Panc1 (cell line): ENCODE data around the gene UQCC5. TPM values are rescaled to one million over a fixed set of nuclear protein-coding genes. Genes with fewer than 3 reads are reported as not detected.

ENCODE experiments used
- ATAC-seq: fragments of 200-7000 bp; cut with Tn5 transposase; 2 replicates; pipeline ENCODE4 v1.9.1; 2020; ENCODE audit warnings: mild to moderate bottlenecking, moderate library complexity
- BruUV-seq: library from RNA; stranded (reverse); fragments of 400-500 nt; replicated peaks from 2 replicates; lab custom pipeline; 2021; lab: Mats Ljungman, UMichigan
- CTCF ChIA-PET: fragments of 300-600 bp; sonication (Branson Sonifier 250); formaldehyde crosslinking; loops from one replicate; lab custom pipeline; 2022; ENCODE audit warnings: antibody characterized with exemption; lab: Charles Lee
- POLR2A ChIA-PET: fragments of 300-600 bp; sonication (Branson Sonifier 250); formaldehyde crosslinking; loops from one replicate; lab custom pipeline; 2022; ENCODE audit warnings: antibody characterized with exemption; lab: Charles Lee
- DNase-seq: peaks from one replicate; pipeline ENCODE4 v3.0.0-alpha.2; 2010; ENCODE audit warnings: low read depth, low spot score
- H3K27ac ChIP-seq: 2 replicates; pipeline ENCODE4 v1.5.1; 2011; ENCODE audit warnings: mild to moderate bottlenecking, low read length, inconsistent platforms
- H3K27me3 ChIP-seq: fragments of 200-500 bp; sonication (Bioruptor generic); 2 replicates; pipeline ENCODE4 v1.6.0; 2014; ENCODE audit warnings: low read length, inconsistent platforms; ENCODE audit not compliant: control insufficient read depth, insufficient read depth
- H3K36me3 ChIP-seq: fragments of 200-500 bp; sonication (Bioruptor generic); 2 replicates; pipeline ENCODE4 v1.5.1; 2014; ENCODE audit warnings: inconsistent platforms, mild to moderate bottlenecking, low read length, moderate library complexity; ENCODE audit not compliant: control insufficient read depth, insufficient read depth
- H3K4me1 ChIP-seq: 2 replicates; pipeline ENCODE4 v1.5.1; 2011; ENCODE audit warnings: inconsistent platforms, mild to moderate bottlenecking, low read length, moderate library complexity; ENCODE audit not compliant: control insufficient read depth, insufficient read depth
- H3K4me3 ChIP-seq, 2 experiments: 2 replicates each; pipeline ENCODE4 v1.5.1; 2011 to 2012; ENCODE audit warnings: low read depth in 2 of 2, low read length in 2 of 2, mild to moderate bottlenecking in 2 of 2, inconsistent platforms in 1 of 2, moderate library complexity in 1 of 2
- H3K9me3 ChIP-seq: fragments of 200-500 bp; sonication (Bioruptor generic); 2 replicates; pipeline ENCODE4 v1.5.1; 2014; ENCODE audit warnings: low read depth, mild to moderate bottlenecking, inconsistent platforms, low read length, moderate library complexity; ENCODE audit not compliant: control insufficient read depth, insufficient read depth
- POLR2AphosphoS5 ChIP-seq: IDR thresholded peaks from 2 replicates; pipeline ENCODE4 v1.6.1; 2012; ENCODE audit warnings: mild to moderate bottlenecking, low read depth, low read length, moderate library complexity
- SIN3A ChIP-seq: IDR thresholded peaks from 2 replicates; pipeline ENCODE4 v1.6.1; 2012; ENCODE audit warnings: low read depth, mild to moderate bottlenecking, low read length, moderate library complexity, borderline replicate concordance; ENCODE audit not compliant: insufficient read depth
- TCF7L2 ChIP-seq: IDR thresholded peaks from 2 replicates; pipeline ENCODE4 v1.6.1; 2011; ENCODE audit warnings: mild to moderate bottlenecking, low read depth, low read length, inconsistent platforms
- in situ Hi-C: cut with HindIII; loops from 2 replicates; pipeline ENCODE4 v1.10.0; 2016; ENCODE audit warnings: low sequenced_read_pairs, low pct_unique_long_range_greater_than_20kb
- intact Hi-C: fragments of 100-400 bp; cut with micrococcal nuclease; formaldehyde crosslinking; loops from one replicate; pipeline ENCODE4 v1.10.0; 2022; ENCODE audit not compliant: unreplicated experiment
- total RNA-seq: library from RNA; stranded (reverse); gene quantifications from one replicate; pipeline ENCODE4 v1.2.1, GENCODE V29; 2021; ENCODE audit not compliant: unreplicated experiment
- TF ChIP-seq, protein P1 (sequence below), 2 experiments: IDR thresholded peaks; 2 replicates each; pipeline ENCODE4 v1.6.1; 2011 to 2012; ENCODE audit warnings: low read depth in 2 of 2, control low read depth in 1 of 2, low read length in 1 of 2, mild to moderate bottlenecking in 1 of 2, moderate library complexity in 1 of 2; ENCODE audit not compliant: insufficient read depth in 1 of 2
- TF ChIP-seq, protein P2 (sequence below): fragments of 450-650 bp; IDR thresholded peaks from 2 replicates; pipeline ENCODE4 v1.5.1; 2017; ENCODE audit warnings: mild to moderate bottlenecking

Gene UQCC5
- total RNA-seq, 1 experiment from 2014 or later: 27.3 TPM

- ChIA-PET CTCF (no interaction called here), POLR2A (no interaction called here)
- H3K9me3 ChIP-seq: no peaks in the 10 kb centered on the region
- ATAC-seq (no peak), DNase-seq (no peak)
- TF ChIP-seq SIN3A: no peak
- no peak for TF ChIP-seq POLR2AphosphoS5
- TF ChIP-seq, protein P1, sequence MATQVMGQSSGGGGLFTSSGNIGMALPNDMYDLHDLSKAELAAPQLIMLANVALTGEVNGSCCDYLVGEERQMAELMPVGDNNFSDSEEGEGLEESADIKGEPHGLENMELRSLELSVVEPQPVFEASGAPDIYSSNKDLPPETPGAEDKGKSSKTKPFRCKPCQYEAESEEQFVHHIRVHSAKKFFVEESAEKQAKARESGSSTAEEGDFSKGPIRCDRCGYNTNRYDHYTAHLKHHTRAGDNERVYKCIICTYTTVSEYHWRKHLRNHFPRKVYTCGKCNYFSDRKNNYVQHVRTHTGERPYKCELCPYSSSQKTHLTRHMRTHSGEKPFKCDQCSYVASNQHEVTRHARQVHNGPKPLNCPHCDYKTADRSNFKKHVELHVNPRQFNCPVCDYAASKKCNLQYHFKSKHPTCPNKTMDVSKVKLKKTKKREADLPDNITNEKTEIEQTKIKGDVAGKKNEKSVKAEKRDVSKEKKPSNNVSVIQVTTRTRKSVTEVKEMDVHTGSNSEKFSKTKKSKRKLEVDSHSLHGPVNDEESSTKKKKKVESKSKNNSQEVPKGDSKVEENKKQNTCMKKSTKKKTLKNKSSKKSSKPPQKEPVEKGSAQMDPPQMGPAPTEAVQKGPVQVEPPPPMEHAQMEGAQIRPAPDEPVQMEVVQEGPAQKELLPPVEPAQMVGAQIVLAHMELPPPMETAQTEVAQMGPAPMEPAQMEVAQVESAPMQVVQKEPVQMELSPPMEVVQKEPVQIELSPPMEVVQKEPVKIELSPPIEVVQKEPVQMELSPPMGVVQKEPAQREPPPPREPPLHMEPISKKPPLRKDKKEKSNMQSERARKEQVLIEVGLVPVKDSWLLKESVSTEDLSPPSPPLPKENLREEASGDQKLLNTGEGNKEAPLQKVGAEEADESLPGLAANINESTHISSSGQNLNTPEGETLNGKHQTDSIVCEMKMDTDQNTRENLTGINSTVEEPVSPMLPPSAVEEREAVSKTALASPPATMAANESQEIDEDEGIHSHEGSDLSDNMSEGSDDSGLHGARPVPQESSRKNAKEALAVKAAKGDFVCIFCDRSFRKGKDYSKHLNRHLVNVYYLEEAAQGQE (IDR thresholded peaks at IDR 0.05; ENCODE audit: insufficient read depth in 1 of 2, low read depth in 2 of 2, low read length in 1 of 2): no peak
- TF ChIP-seq, protein P2, sequence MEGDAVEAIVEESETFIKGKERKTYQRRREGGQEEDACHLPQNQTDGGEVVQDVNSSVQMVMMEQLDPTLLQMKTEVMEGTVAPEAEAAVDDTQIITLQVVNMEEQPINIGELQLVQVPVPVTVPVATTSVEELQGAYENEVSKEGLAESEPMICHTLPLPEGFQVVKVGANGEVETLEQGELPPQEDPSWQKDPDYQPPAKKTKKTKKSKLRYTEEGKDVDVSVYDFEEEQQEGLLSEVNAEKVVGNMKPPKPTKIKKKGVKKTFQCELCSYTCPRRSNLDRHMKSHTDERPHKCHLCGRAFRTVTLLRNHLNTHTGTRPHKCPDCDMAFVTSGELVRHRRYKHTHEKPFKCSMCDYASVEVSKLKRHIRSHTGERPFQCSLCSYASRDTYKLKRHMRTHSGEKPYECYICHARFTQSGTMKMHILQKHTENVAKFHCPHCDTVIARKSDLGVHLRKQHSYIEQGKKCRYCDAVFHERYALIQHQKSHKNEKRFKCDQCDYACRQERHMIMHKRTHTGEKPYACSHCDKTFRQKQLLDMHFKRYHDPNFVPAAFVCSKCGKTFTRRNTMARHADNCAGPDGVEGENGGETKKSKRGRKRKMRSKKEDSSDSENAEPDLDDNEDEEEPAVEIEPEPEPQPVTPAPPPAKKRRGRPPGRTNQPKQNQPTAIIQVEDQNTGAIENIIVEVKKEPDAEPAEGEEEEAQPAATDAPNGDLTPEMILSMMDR: no peak
- no peak for TF ChIP-seq TCF7L2
- intact Hi-C loops (no loop called here), in situ Hi-C loops (no loop called here)
- no peaks in the 10 kb centered on the region for H3K27me3 ChIP-seq
- no peak overlapping the region for H3K4me3 ChIP-seq
- no peak overlapping the region for H3K27ac ChIP-seq
- no TSS peak for BruUV-seq
- H3K4me1 ChIP-seq: no peaks in the 10 kb centered on the region
- no peaks in the 10 kb centered on the region for H3K36me3 ChIP-seq
Measured at GRCh38 chr3:52504977-52505376, 31.4 kb upstream of the UQCC5 start.

- TF ChIP-seq SIN3A (no peak), TCF7L2 (no peak), POLR2AphosphoS5 (no peak)
- TF ChIP-seq, protein P1 (IDR thresholded peaks at IDR 0.05; ENCODE audit: insufficient read depth in 1 of 2, low read depth in 2 of 2, low read length in 1 of 2): no peak
- TF ChIP-seq, protein P2: no peak
- H3K27me3 ChIP-seq: no peaks in the 10 kb centered on the region
- ChIA-PET POLR2A (no interaction called here), CTCF (no interaction called here)
- BruUV-seq: no TSS peak
- DNase-seq (no peak), ATAC-seq (no peak)
- H3K9me3 ChIP-seq: no peaks in the 10 kb centered on the region
- no peaks in the 10 kb centered on the region for H3K36me3 ChIP-seq
- intact Hi-C loops (no loop called here), in situ Hi-C loops (no loop called here)
- H3K4me3 ChIP-seq: no peak overlapping the region
- no peak overlapping the region for H3K27ac ChIP-seq
- no peaks in the 10 kb centered on the region for H3K4me1 ChIP-seq
Measured at GRCh38 chr3:52506266-52506966, 30.0 kb upstream of the UQCC5 start.
